GM13977 (cell line): ENCODE results near the gene ATF7IP.

Source experiments
- DNase-seq: peaks from one replicate; pipeline ENCODE4 v3.0.0; 2012; ENCODE audit warnings: low spot score
- CTCF ChIP-seq: IDR thresholded peaks from 2 replicates; pipeline ENCODE4 v1.5.1; 2012; ENCODE audit warnings: mild to moderate bottlenecking, control low read depth; ENCODE audit not compliant: insufficient read depth; ENCODE audit errors: extremely low read depth, missing control alignments
- in situ Hi-C: fragments of 300-500 bp; cut with MboI; formaldehyde crosslinking; loops from one replicate; pipeline ENCODE4 v1.12.0; 2022; ENCODE audit warnings: low sequenced_read_pairs, low pct_unique_long_range_greater_than_20kb, mixed read lengths, inconsistent platforms; ENCODE audit not compliant: unreplicated experiment

The ATF7IP gene

GRCh38 chr12:14427929-14428328 lies 62.4 kb downstream of the ATF7IP start:
- no peak for DNase-seq
- in situ Hi-C loops = no loop called here
- no peak for TF ChIP-seq CTCF

GRCh38 chr12:14430394-14430986 lies 65.0 kb downstream of the ATF7IP start:
- in situ Hi-C loops = no loop called here
- no peak for TF ChIP-seq CTCF

GRCh38 chr12:14431975-14432374 lies 66.5 kb downstream of the ATF7IP start:
- no peak for TF ChIP-seq CTCF
- in situ Hi-C loops = no loop called here
- no peak for DNase-seq

More at GRCh38 chr12:14430394-14430986, 65.0 kb downstream of the ATF7IP start:
- DNase-seq = no peak

- TF ChIP-seq CTCF = no peak
- in situ Hi-C loops = no loop called here
- no peak for DNase-seq
Observed at GRCh38 chr12:14435627-14436026, 70.1 kb downstream of the ATF7IP start.

- DNase-seq = no peak
- no peak for TF ChIP-seq CTCF
- in situ Hi-C loops = no loop called here
Observed at GRCh38 chr12:14442221-14442881, 76.9 kb downstream of the ATF7IP start.

GRCh38 chr12:14443531-14443930 lies 78.0 kb downstream of the ATF7IP start:
- TF ChIP-seq CTCF = no peak
- no peak for DNase-seq
- in situ Hi-C loops = no loop called here
